HG02642 (cell line): ENCODE results near the gene DNAH3.
"Not testable (repeated sequence)": the region's sequence is repeated elsewhere in the genome, so short reads cannot be mapped to it uniquely, and the experiment has no call there.

Source experiments
- ATAC-seq: cut with Tn5 transposase; IDR thresholded peaks from one replicate; pipeline ENCODE4 v1.9.1; 2021; ENCODE audit warnings: mild to moderate bottlenecking; ENCODE audit not compliant: unreplicated experiment, poor library complexity

Gene DNAH3

GRCh38 chr16:21128991-21129390 is 21.7 kb downstream of the DNAH3 start:
- no peak for ATAC-seq

DNA sequence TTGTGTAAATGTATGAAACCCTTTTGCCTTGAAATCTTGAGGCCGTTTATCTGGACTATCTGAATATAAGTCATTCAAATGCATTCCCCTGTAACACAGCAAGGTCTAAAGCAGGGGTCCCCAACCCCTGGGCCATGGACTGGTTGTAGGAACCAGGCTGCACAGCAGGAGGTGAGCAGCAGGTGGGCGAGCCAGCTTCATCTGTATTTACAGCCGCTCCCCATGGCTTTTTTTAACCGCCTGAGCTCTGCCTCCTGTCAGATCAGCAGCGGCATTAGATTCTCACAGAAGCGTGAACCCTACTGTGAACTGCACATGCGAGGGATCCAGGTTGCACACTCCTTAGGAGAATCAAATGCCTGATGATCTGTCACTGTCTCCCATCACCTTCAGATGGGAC is 24.1 kb downstream of the DNAH3 start:
- ATAC-seq, result no peak

GRCh38 chr16:21125191-21125590 is 25.5 kb downstream of the DNAH3 start:
- no peak for ATAC-seq

DNA sequence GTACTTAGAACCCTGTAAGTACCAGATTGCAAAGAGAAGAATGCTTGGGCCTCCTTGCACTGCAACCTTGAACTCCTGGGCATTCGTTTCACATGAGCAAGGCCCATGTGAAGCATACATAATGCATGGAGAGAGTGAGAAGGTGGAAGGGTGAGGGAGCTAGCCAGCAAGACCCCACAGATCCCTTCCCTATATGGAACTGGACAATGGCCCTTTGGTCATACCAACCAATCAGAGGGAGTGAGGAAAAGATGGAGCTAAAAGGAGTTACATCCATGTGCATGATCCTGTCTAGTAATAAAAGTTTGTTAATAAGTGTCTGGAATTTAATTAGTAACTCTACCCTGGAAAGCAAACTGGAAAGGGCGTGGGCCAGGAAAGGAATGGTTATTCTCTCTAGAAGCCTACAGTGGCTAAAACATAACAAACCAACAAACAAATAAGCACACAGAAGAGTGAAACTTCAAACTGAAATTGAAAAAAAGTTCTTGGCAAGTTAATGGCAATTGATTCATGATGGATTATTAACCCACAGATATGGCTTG is 29.6 kb downstream of the DNAH3 start:
- no peak for ATAC-seq

GRCh38 chr16:21117567-21117966 is 33.1 kb downstream of the DNAH3 start:
- no peak for ATAC-seq

DNA sequence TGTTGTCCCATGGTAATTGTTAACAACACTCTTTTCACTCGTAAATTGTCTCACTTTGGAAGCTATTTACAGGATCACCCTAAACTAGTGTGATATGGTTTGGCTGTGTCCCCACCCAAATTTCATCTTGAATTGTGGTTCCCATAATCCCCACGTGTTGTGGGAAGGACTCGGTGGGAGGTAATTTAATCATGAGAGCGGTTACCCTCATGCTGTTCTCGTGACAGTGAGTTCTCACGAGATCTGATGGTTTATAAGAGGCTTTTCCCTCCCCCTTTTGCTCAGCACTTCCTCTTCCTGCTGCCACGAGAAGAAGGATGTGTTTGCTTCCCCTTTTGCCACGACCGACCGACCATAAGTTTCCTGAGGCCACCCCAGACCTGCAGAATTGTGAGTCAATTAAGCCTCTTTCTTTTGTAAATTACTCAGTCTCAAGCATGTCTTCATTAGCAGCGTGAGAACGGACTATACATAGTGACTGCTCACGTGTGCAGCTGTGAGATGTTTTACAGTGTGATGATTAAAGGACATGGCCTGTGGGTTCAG is 34.4 kb downstream of the DNAH3 start:
- ATAC-seq, result no peak

DNA sequence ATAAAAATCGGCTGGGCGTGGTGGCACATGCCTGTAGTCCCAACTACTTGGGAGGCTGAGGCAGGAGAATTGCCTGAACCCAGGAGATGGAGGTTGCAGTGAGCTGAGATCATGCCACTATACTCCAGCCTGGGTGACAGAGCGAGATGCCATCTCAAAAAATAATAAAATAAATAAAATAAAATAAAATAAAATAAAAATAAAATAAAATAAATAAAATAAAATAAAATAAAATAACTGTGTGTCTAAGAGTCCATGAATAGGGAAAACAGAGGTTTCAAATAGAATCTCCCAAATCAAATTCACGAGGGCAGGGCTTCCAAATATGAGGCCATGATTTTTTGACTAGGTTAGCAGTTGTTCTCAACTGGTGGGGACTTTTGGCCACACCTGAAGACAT is 35.1 kb downstream of the DNAH3 start:
- not testable (repeated sequence) for ATAC-seq

GRCh38 chr16:21103941-21104860 is 46.4 kb downstream of the DNAH3 start:
- ATAC-seq, result no peak

DNA sequence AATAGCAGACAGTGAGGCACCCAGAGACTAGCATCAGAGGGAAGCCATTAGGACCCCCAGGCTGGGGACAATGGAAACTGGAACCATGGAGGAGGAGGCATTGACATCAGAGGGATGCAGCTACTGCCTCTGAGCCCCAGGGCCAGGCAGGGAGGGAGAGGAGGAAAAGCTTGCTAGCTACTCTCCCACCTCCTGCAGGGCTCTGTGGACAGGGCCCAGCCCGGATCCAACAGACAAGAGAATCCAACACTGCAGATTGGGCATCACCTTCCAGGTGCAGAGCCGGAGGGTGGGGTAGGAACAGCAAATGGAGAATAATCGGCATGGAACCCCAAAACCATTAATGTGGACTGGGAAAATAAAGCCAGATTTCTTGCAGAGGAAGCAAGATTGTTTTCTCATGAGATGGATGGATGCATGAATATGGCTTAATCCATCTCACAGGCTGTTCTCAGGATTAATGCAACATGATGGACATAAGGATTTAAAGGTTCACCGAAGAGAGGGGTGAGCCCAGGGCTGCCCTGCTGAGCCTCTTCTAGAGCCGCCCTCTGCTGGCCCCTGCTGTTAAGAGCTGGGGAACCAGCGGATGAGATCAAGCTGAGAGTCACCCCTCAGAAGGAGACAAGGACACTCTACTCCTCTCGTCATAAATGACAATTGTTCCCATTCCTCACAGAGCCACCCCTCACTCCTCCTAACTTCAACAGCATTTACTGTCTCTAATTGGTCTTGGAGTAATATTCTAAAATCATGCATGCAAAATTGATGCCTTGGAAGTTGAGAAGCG is 48.8 kb downstream of the DNAH3 start:
- ATAC-seq, result no peak

- no peak for ATAC-seq
Measured at GRCh38 chr16:21100447-21100846, 50.2 kb downstream of the DNAH3 start.

- ATAC-seq, result no peak
Measured at GRCh38 chr16:21097151-21097550, 53.5 kb downstream of the DNAH3 start.

DNA sequence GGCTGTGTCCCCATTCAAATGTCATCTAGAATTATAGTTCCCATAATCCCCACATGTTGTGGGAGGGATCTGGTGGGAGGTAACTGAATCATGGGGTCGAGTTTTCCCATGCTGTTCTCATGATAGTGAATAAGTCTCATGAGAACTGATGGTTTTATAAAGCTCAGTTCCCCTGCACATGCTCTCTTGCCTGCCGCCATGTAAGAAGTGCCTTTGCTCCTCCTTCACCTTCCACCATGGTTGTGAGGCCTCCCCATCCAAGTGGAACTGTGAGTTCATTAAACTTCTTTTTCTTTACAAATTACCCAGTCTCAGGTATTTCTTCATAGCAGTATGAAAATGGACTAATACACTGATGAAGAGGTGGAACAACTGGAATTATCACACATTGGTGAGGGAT is 55.9 kb downstream of the DNAH3 start:
- not testable (repeated sequence) for ATAC-seq

DNA sequence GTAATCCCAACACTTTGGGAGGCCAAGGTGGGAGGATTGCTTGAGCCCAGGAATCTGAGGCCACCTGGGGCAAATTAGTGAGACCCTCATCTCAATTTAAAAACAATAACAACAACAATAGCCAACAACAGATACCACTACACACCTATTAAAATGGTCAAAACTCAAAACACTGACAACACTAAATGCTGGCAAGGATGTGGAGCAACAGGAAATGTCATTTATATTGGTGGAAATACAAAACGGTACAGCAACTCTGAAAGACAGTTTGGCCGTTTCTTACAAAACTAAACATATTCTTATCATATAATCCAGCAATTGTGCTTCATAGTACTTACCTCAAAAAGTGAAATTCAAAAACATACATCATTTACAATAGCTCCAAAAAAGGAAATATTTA is 57.7 kb downstream of the DNAH3 start:
- ATAC-seq, result no peak

GRCh38 chr16:21088646-21089538 is 61.8 kb downstream of the DNAH3 start:
- ATAC-seq, result no peak

DNA sequence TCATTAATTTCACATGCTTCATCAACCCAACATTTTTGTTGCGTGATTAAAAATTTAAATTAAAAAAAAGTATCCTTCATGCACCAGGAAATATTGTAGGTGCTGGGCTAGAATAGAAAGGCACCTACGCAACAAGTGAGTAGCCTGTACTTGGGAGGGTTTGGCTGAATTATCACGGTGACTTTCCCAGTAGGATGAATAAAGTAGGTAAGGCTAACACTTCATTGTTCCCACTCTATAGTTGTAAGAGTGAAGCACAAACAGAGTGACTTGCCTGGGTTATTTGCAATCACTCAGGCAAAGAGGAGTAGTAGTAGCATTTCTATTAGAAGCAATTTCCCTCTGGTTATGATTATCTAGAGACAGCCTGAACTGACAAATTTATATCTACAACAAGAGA is 62.5 kb downstream of the DNAH3 start:
- no peak for ATAC-seq

GRCh38 chr16:21084631-21085225 is 65.9 kb downstream of the DNAH3 start:
- no peak for ATAC-seq

GRCh38 chr16:21083729-21084268 is 66.8 kb downstream of the DNAH3 start:
- no peak for ATAC-seq

GRCh38 chr16:21081329-21081728 is 69.3 kb downstream of the DNAH3 start:
- ATAC-seq, result no peak

DNA sequence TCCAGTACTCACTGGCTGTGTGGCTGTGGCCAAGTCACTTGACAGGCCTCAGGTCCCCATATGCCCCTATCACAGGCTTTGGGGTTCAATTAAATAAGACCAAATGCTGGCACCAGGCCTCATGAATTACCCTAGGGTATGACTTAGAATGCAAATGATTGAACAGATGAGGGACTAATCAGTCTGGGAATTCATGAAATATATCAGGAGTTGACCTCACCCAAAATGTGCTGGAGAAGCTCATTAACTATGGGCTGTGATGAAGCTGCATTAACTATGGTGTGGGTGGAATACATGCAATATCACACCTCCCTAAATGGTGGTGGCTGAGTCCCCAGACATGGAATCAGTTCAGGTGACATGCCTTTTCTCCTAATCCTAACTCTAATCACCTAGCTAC is 72.1 kb downstream of the DNAH3 start:
- ATAC-seq, result no peak
